GM12873 (cell line): ENCODE measurements around the gene DNASE2.

Experiments used
- CTCF ChIP-seq: IDR thresholded peaks from 2 replicates; pipeline ENCODE4 v1.5.1; 2012; ENCODE audit warnings: low read depth, mild to moderate bottlenecking, moderate library complexity, low read length, control low read depth; ENCODE audit not compliant: insufficient read depth; ENCODE audit errors: missing control alignments

Gene DNASE2

DNA sequence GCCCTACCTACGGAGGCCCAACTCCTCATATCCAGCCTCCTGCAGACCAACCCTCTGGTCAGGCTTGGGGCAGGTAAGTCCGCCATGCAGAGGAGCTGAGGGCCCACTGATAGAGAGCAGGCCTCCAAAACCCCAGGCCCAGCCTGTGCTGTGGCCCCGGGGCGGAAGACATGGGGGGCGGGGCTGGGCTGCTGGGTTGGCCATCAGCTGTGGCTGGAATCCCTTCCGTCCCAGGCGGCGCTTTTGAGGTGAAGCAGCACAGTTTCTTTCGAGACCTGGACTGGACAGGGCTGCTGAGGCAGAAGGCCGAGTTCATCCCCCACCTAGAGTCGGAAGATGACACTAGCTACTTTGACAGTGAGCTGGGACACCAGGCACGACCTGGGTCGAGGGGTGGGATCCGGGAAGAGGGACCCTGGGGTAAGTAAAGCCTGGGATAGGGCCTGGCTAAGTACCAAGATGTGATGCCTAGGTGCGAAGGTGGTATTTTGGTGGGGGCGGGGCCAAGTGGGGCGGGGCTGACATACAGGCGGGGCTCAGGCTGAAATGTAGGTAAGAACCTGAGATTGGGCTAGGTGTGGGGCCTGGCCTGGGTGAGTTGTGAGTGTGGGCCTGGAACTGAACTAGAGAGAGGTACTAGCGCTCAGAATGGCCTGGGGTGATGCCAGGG, 15.4 kb downstream of the DNASE2 start:
- no peak for TF ChIP-seq CTCF

GRCh38 chr19:12864721-12865715, 16.2 kb downstream of the DNASE2 start:
- TF ChIP-seq CTCF = no peak

DNA sequence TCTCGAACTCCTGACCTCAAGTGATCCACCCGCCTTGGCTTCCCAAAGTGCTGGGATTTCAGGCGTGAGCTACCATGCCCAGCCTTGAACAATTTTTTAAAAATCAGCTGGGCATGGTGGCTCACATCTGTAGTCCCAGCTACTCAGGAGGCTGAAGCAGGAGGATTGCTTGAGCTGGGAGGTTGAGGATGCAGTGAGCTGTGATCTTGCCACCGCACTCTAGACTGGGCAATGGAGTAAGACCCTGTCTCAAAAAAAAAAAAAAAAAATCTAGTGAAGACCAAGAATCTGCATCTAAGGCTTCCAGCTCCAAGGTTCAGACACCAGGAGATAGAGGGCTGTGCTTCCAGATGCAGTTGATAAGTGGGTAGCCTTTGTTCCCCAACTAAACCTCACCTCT, 17.1 kb downstream of the DNASE2 start:
- TF ChIP-seq CTCF = no peak

GRCh38 chr19:12859546-12859945, 21.7 kb downstream of the DNASE2 start:
- TF ChIP-seq CTCF = no peak

- TF ChIP-seq CTCF = no peak
Measured at GRCh38 chr19:12858041-12858928, 23.0 kb downstream of the DNASE2 start.

- TF ChIP-seq CTCF = no peak
Measured at GRCh38 chr19:12856653-12857052, 24.6 kb downstream of the DNASE2 start.
